HEK293T (cell line): ENCODE results near the gene CAGE1.
"Not testable (repeated sequence)": the region's sequence is repeated elsewhere in the genome, so short reads cannot be mapped to it uniquely, and the experiment has no call there.

Experiments
- SP1 ChIP-seq: fragments of 450-650 bp; IDR thresholded peaks from 2 replicates; pipeline ENCODE4 v1.6.1; 2017
- SUZ12 ChIP-seq: fragments of 450-650 bp; IDR thresholded peaks from 2 replicates; pipeline ENCODE4 v1.6.1; 2016; ENCODE audit warnings: mild to moderate bottlenecking

- not testable (repeated sequence) for TF ChIP-seq SUZ12, SP1
Observed at GRCh38 chr6:7315087-7315947, 74.2 kb downstream of the CAGE1 start.
